ENCODE results near the gene TBCD.

Gene TBCD

GRCh38 chr17:82713071-82713723 lies 38.7 kb upstream of the TBCD start:
- Histone ChIP-seq H3K4me2 (ENCODE audit: low read depth, low read length, poor library complexity, severe bottlenecking) (no peak overlapping the region), H4K20me1 (ENCODE audit: low read depth, low read length) (no peaks in the 10 kb centered on the region), H3K36me3 (ENCODE audit: low read length) (no peaks in the 10 kb centered on the region), H3K4me3 (ENCODE audit: insufficient read depth, low read length, poor library complexity, severe bottlenecking) (no peak overlapping the region), H2AFZ (ENCODE audit: low read depth, low read length, severe bottlenecking) (no peak overlapping the region), H3K79me2 (ENCODE audit: insufficient read depth, low read length) (peaks cover 12% of the 10 kb centered on the region), H3K27me3 (ENCODE audit: low read length) (no peaks in the 10 kb centered on the region), H3K27ac (ENCODE audit: low read depth, low read length) (no peak overlapping the region), H3K9me2 (replicated peaks; ENCODE audit: insufficient read depth, low read length) (no peaks in the 10 kb centered on the region), H3K9me3 (ENCODE audit: insufficient read depth, low read length) (no peaks in the 10 kb centered on the region), H3K9ac (ENCODE audit: low read length) (no peak overlapping the region), H3F3A (ENCODE audit: insufficient read depth) (no peaks in the 10 kb centered on the region)
- no peak for TF ChIP-seq EZH2phosphoT487 (conservative IDR thresholded peaks at IDR 0.05; ENCODE audit: low read length)
- TF ChIP-seq, protein P1, sequence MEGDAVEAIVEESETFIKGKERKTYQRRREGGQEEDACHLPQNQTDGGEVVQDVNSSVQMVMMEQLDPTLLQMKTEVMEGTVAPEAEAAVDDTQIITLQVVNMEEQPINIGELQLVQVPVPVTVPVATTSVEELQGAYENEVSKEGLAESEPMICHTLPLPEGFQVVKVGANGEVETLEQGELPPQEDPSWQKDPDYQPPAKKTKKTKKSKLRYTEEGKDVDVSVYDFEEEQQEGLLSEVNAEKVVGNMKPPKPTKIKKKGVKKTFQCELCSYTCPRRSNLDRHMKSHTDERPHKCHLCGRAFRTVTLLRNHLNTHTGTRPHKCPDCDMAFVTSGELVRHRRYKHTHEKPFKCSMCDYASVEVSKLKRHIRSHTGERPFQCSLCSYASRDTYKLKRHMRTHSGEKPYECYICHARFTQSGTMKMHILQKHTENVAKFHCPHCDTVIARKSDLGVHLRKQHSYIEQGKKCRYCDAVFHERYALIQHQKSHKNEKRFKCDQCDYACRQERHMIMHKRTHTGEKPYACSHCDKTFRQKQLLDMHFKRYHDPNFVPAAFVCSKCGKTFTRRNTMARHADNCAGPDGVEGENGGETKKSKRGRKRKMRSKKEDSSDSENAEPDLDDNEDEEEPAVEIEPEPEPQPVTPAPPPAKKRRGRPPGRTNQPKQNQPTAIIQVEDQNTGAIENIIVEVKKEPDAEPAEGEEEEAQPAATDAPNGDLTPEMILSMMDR (IDR thresholded peaks at IDR 0.05; ENCODE audit: insufficient read depth, low read length, poor library complexity, severe bottlenecking): no peak

GRCh38 chr17:82716203-82717010 lies 35.5 kb upstream of the TBCD start, which contains the start of gene FN3KRP:
TSS of gene FN3KRP (plus strand) at chr17:82716706. CDS start at chr17:82716756, 50 bp downstream.
- Histone ChIP-seq H3K27me3 (ENCODE audit: low read length) (no peaks in the 10 kb centered on the region), H3K9ac (ENCODE audit: low read length) (peak within 1 kb of the TSS; percentile 93), H3K4me2 (ENCODE audit: low read depth, low read length, poor library complexity, severe bottlenecking) (peak within 1 kb of the TSS; percentile 70), H3K36me3 (ENCODE audit: low read length) (no peaks in the 10 kb centered on the region), H3K27ac (ENCODE audit: low read depth, low read length) (no peak within 1 kb of the TSS), H3K9me2 (replicated peaks; ENCODE audit: insufficient read depth, low read length) (no peaks in the 10 kb centered on the region), H3K79me2 (ENCODE audit: insufficient read depth, low read length) (peaks cover 16% of the 10 kb centered on the region), H3K9me3 (ENCODE audit: insufficient read depth, low read length) (no peaks in the 10 kb centered on the region), H3K4me3 (ENCODE audit: insufficient read depth, low read length, poor library complexity, severe bottlenecking) (peak within 1 kb of the TSS; percentile 73), H4K20me1 (ENCODE audit: low read depth, low read length) (no peaks in the 10 kb centered on the region), H2AFZ (ENCODE audit: low read depth, low read length, severe bottlenecking) (peak within 1 kb of the TSS; percentile 91), H3F3A (ENCODE audit: insufficient read depth) (no peaks in the 10 kb centered on the region)
- TF ChIP-seq, protein P1 (IDR thresholded peaks at IDR 0.05; ENCODE audit: insufficient read depth, low read length, poor library complexity, severe bottlenecking): no peak
- TF ChIP-seq EZH2phosphoT487 (conservative IDR thresholded peaks at IDR 0.05; ENCODE audit: low read length): no peak

GRCh38 chr17:82718986-82719685 lies 32.7 kb upstream of the TBCD start:
- H3K27me3 ChIP-seq (ENCODE audit: low read length): no peaks in the 10 kb centered on the region
- H2AFZ ChIP-seq (ENCODE audit: low read depth, low read length, severe bottlenecking): no peak overlapping the region
- TF ChIP-seq, protein P1 (IDR thresholded peaks at IDR 0.05; ENCODE audit: insufficient read depth, low read length, poor library complexity, severe bottlenecking): no peak
- TF ChIP-seq EZH2phosphoT487 (conservative IDR thresholded peaks at IDR 0.05; ENCODE audit: low read length): no peak
- no peaks in the 10 kb centered on the region for H3K9me3 ChIP-seq (ENCODE audit: insufficient read depth, low read length)
- 0 out of 2 replicates have a peak, but pooled peaks cover 3% of the 10 kb centered on the region for H3K36me3 ChIP-seq (ENCODE audit: low read length)
- H3K4me3 ChIP-seq (ENCODE audit: insufficient read depth, low read length, poor library complexity, severe bottlenecking): no peak overlapping the region
- no peaks in the 10 kb centered on the region for H4K20me1 ChIP-seq (ENCODE audit: low read depth, low read length)
- peaks cover 16% of the 10 kb centered on the region for H3K79me2 ChIP-seq (ENCODE audit: insufficient read depth, low read length)
- no peak overlapping the region for H3K27ac ChIP-seq (ENCODE audit: low read depth, low read length)
- H3K9me2 ChIP-seq (replicated peaks; ENCODE audit: insufficient read depth, low read length): no peaks in the 10 kb centered on the region
- H3F3A ChIP-seq (ENCODE audit: insufficient read depth): no peaks in the 10 kb centered on the region
- no peak overlapping the region for H3K9ac ChIP-seq (ENCODE audit: low read length)
- H3K4me2 ChIP-seq (ENCODE audit: low read depth, low read length, poor library complexity, severe bottlenecking): no peak overlapping the region
